ENCODE data around the gene RHBDL3. TPM values are rescaled to one million over a fixed set of nuclear protein-coding genes. Genes with fewer than 3 reads are reported as not detected.

Gene RHBDL3
- polyA plus RNA-seq, 2 of the 4 experiments (the other 2 are of a cell fraction): 2.0 to 6.6 TPM

DNA sequence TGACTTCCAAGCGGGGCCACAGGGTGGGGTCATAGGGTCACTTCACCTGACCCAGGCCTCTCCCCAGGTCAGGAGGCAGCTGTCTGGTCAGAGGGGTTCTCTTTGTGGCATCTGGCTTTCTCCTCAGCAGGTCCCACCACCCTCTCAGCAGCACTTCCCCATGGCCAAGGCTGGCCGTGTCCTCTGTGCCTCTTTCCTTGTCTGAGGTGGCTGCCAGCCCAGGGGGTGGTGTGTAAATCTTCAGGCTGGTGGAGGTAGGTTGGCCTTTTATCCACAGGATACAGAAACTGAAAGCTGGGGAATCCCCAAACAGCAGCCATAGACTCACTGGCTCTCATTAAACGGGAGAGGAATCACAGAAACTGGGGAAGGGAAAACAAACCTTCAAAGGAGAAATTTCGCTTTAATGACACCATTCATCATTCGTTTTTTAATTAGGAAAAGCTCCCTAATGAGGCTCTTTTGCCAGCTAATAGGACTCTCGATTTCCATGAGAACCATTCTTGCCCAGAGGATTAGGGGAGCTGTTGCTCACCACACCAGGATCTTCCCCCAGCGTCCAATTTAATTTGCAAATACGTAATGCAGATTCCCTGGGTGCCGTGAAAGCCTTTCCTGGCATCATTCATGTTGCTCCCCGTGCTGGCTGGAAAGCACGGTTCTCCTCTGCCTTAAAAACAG, 58.3 kb downstream of the RHBDL3 start (continued):
- no peak for TF ChIP-seq KDM5A (IDR thresholded peaks at IDR 0.05)
- TF ChIP-seq KDM1A (IDR thresholded peaks at IDR 0.05; ENCODE audit: low read depth): no peak
- TF ChIP-seq POLR2AphosphoS2 (conservative IDR thresholded peaks at IDR 0.05; ENCODE audit: low read length): no peak
- TF ChIP-seq, protein P1, sequence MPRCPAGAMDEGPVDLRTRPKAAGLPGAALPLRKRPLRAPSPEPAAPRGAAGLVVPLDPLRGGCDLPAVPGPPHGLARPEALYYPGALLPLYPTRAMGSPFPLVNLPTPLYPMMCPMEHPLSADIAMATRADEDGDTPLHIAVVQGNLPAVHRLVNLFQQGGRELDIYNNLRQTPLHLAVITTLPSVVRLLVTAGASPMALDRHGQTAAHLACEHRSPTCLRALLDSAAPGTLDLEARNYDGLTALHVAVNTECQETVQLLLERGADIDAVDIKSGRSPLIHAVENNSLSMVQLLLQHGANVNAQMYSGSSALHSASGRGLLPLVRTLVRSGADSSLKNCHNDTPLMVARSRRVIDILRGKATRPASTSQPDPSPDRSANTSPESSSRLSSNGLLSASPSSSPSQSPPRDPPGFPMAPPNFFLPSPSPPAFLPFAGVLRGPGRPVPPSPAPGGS (IDR thresholded peaks at IDR 0.05): no peak
- TF ChIP-seq MAFK (IDR thresholded peaks at IDR 0.05; ENCODE audit: partially characterized antibody): no peak
- no peak for TF ChIP-seq POLR2A (IDR thresholded peaks at IDR 0.05; ENCODE audit: low read length)

DNA sequence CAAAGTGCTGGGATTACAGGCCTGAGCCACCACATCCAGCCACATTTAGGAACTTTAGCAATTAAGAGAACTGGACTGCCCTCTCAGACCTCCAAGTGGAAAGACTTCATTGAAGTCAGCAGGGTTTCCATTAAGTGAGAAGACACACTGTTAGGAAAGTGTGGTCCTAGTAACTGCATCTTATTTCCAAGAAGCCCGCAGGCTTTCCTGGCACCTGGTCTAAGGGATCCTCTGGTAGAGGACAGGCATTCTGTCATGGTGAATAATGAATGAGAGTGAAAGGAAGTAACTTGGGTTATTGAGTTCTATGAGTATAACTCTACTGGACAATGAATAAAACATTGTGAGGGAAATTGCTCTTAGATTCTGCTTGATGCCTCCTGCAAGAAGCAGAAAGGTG, 62.3 kb downstream of the RHBDL3 start:
- POLR2A ChIA-PET: no interaction called here
- no peak for ATAC-seq
- H3K4me3 ChIP-seq: no peak overlapping the region
- H3K4me1 ChIP-seq: no peaks in the 10 kb centered on the region
- TF ChIP-seq EHF (CRISPR knock-in tag; IDR thresholded peaks at IDR 0.05): no peak
- TF ChIP-seq SREBF2 (IDR thresholded peaks at IDR 0.05): no peak
- CTCF ChIA-PET: interaction anchor here (0.5 to 3.6 kb wide), 5 partner anchors 8 to 135 kb away, joined by 3 to 35 read pairs (median 7); no protein-coding TSS in a partner anchor
- WGBS (ENCODE audit: missing lambda C conversion rate): 90% methylated on average over 1 of the region's 1 CpG
- no peaks in the 10 kb centered on the region for H3K9me3 ChIP-seq
- no peak overlapping the region for H3K27ac ChIP-seq
- H3K4me2 ChIP-seq: no peak overlapping the region
- DNase-seq (ENCODE audit: low read depth in 1 of 2, low spot score in 1 of 2): no peak
- no peak for FAIRE-seq

DNA sequence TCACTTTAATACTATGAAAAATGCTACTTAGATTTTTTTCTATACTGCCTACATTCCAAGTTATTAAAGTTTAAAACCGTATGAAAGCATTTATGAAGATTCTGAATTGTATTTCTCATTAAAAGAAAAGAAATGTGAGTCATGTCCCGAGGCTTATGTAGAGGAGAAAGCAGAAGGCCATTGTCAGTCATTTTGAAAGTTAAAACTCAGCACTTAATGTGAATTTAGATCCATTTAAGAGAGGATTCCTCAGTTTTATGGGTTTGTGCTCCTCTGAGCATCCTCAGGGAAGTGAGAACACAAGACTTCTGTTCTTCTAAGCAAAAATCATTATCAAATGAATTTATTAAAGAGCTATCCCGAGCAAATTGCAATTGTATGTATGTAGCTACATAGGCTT, 64.5 kb downstream of the RHBDL3 start:
- POLR2A ChIA-PET: no interaction called here
- CTCF ChIA-PET: interaction anchor here (0.6 to 3.6 kb wide), 4 partner anchors 10 to 188 kb away, joined by 3 to 35 read pairs (median 3); partner anchors contain the start of gene RHOT1
- Histone ChIP-seq H3K4me2 (no peak overlapping the region), H3K4me1 (no peaks in the 10 kb centered on the region), H3K27ac (no peak overlapping the region), H3K4me3 (no peak overlapping the region), H3K9me3 (no peaks in the 10 kb centered on the region)
- DNase-seq (ENCODE audit: low read depth in 1 of 2, low spot score in 1 of 2) (no peak), FAIRE-seq (no peak), ATAC-seq (no peak)
- 83% methylated on average over 3 of the region's 3 CpGs for WGBS (ENCODE audit: missing lambda C conversion rate)
- TF ChIP-seq BHLHE40 (IDR thresholded peaks at IDR 0.05; ENCODE audit: low read depth, low read length) (no peak), JUNB (IDR thresholded peaks at IDR 0.05) (no peak), ATOH8 (CRISPR knock-in tag; IDR thresholded peaks at IDR 0.05; ENCODE audit: low read depth) (no peak), RNF2 (IDR thresholded peaks at IDR 0.05; ENCODE audit: borderline replicate concordance, low read depth) (no peak), MAFK (IDR thresholded peaks at IDR 0.05; ENCODE audit: partially characterized antibody) (no peak), CEBPB (IDR thresholded peaks at IDR 0.05) (no peak), EHF (CRISPR knock-in tag; IDR thresholded peaks at IDR 0.05) (no peak), MAZ (IDR thresholded peaks at IDR 0.05; ENCODE audit: borderline replicate concordance, low read depth, low read length) (no peak), SMC3 (IDR thresholded peaks at IDR 0.05) (no peak)
- TF ChIP-seq, protein P2, sequence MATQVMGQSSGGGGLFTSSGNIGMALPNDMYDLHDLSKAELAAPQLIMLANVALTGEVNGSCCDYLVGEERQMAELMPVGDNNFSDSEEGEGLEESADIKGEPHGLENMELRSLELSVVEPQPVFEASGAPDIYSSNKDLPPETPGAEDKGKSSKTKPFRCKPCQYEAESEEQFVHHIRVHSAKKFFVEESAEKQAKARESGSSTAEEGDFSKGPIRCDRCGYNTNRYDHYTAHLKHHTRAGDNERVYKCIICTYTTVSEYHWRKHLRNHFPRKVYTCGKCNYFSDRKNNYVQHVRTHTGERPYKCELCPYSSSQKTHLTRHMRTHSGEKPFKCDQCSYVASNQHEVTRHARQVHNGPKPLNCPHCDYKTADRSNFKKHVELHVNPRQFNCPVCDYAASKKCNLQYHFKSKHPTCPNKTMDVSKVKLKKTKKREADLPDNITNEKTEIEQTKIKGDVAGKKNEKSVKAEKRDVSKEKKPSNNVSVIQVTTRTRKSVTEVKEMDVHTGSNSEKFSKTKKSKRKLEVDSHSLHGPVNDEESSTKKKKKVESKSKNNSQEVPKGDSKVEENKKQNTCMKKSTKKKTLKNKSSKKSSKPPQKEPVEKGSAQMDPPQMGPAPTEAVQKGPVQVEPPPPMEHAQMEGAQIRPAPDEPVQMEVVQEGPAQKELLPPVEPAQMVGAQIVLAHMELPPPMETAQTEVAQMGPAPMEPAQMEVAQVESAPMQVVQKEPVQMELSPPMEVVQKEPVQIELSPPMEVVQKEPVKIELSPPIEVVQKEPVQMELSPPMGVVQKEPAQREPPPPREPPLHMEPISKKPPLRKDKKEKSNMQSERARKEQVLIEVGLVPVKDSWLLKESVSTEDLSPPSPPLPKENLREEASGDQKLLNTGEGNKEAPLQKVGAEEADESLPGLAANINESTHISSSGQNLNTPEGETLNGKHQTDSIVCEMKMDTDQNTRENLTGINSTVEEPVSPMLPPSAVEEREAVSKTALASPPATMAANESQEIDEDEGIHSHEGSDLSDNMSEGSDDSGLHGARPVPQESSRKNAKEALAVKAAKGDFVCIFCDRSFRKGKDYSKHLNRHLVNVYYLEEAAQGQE (IDR thresholded peaks at IDR 0.05): no peak
- TF ChIP-seq, protein P3, sequence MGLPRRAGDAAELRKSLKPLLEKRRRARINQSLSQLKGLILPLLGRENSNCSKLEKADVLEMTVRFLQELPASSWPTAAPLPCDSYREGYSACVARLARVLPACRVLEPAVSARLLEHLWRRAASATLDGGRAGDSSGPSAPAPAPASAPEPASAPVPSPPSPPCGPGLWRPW (IDR thresholded peaks at IDR 0.05): no peak

All from A549 (cell line).